Upper lobe of right lung (tissue), 1 donor: ENCODE results near the gene GALNT2. TPM values are rescaled to one million over a fixed set of nuclear protein-coding genes. Genes with fewer than 3 reads are reported as not detected.
A peak's percentile ranks its signal among the peaks of the same experiment; 100 is the strongest.

ENCODE experiments used
- ATAC-seq: fragments of 200-7000 bp; cut with Tn5 transposase; one replicate; pipeline ENCODE4 v1.9.1; 2020; ENCODE audit warnings: mild to moderate bottlenecking, moderate library complexity
- DNase-seq: peaks from one replicate; pipeline ENCODE4 v3.0.0-alpha.2; 2020
- H3K27ac ChIP-seq: fragments of 200-600 bp; one replicate; pipeline ENCODE4 v1.8.0; 2022
- H3K27me3 ChIP-seq: fragments of 200-600 bp; one replicate; pipeline ENCODE4 v1.8.0; 2022; ENCODE audit warnings: mild to moderate bottlenecking
- H3K36me3 ChIP-seq: fragments of 200-600 bp; one replicate; pipeline ENCODE4 v1.8.0; 2022
- H3K4me1 ChIP-seq: fragments of 200-600 bp; one replicate; pipeline ENCODE4 v1.8.0; 2022
- H3K4me3 ChIP-seq: fragments of 200-600 bp; one replicate; pipeline ENCODE4 v1.8.0; 2022; ENCODE audit warnings: mild to moderate bottlenecking
- H3K9me3 ChIP-seq: fragments of 200-600 bp; one replicate; pipeline ENCODE4 v1.8.0; 2022
- CTCF ChIP-seq: fragments of 200-600 bp; IDR thresholded peaks from one replicate; pipeline ENCODE4 v1.8.0; 2022; ENCODE audit warnings: antibody characterized with exemption
- intact Hi-C: fragments of 100-400 bp; cut with DNase I; formaldehyde crosslinking; loops from one replicate; pipeline ENCODE4 v1.11.0; 2022
- total RNA-seq: library from RNA; stranded (reverse); fragmentation: NEBNext Ultra II Directional; extraction: Animal tissue kit (Norgen Biotek cat#: 25700); gene quantifications from one replicate; pipeline ENCODE4 v1.2.1, GENCODE V29; 2021
- donor health status: DM: no; HTN: yes; CAD: no; lungs with severe emphysema.

The GALNT2 gene
- total RNA-seq, 1 donor from 2014 or later: 55.1 TPM

GRCh38 chr1:230173187-230173975, 106.3 kb downstream of the GALNT2 start:
- DNase-seq (no peak), ATAC-seq (no peak)
- no peak for TF ChIP-seq CTCF
- Histone ChIP-seq H3K27ac (no peak overlapping the region), H3K36me3 (no peaks in the 10 kb centered on the region), H3K27me3 (no peaks in the 10 kb centered on the region), H3K9me3 (no peaks in the 10 kb centered on the region), H3K4me1 (peaks cover 4% of the 10 kb centered on the region), H3K4me3 (no peak overlapping the region)
- intact Hi-C loops: no loop called here

DNA sequence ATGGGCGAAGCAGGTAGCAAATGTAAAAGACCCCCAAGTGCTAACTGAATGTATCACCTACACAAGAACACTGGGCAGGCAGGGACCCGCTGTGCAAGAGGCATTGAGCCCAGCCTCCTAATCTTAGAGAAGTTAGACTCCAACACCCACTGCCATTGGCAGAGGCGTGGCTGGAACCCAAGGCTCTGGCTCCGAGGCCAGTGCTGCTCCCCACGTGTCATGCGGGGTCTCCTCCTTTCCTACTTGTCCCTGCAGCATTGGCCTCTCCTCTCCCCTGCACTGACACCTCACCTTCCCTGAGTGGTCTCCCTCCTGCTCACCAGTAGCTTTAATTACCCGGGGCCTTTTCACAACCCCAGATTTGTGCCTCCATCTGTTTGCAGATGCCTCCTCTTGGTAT, 107.0 kb downstream of the GALNT2 start:
- intact Hi-C loops: no loop called here
- Histone ChIP-seq H3K4me3 (no peak overlapping the region), H3K4me1 (peaks cover 4% of the 10 kb centered on the region), H3K27ac (no peak overlapping the region), H3K27me3 (no peaks in the 10 kb centered on the region), H3K9me3 (no peaks in the 10 kb centered on the region), H3K36me3 (no peaks in the 10 kb centered on the region)
- ATAC-seq (no peak), DNase-seq (no peak)
- TF ChIP-seq CTCF: no peak

- H3K36me3 ChIP-seq: no peaks in the 10 kb centered on the region
- H3K27me3 ChIP-seq: no peaks in the 10 kb centered on the region
- no peak overlapping the region for H3K27ac ChIP-seq
- peaks cover 4% of the 10 kb centered on the region for H3K4me1 ChIP-seq
- H3K9me3 ChIP-seq: no peaks in the 10 kb centered on the region
- no peak for DNase-seq
- no peak for TF ChIP-seq CTCF
- H3K4me3 ChIP-seq: no peak overlapping the region
- ATAC-seq: no peak
- intact Hi-C loops: no loop called here
Measured at GRCh38 chr1:230174471-230175162, 107.6 kb downstream of the GALNT2 start.

- Histone ChIP-seq H3K4me3 (no peak overlapping the region), H3K27ac (no peak overlapping the region), H3K36me3 (no peaks in the 10 kb centered on the region), H3K4me1 (no peaks in the 10 kb centered on the region), H3K27me3 (no peaks in the 10 kb centered on the region), H3K9me3 (no peaks in the 10 kb centered on the region)
- TF ChIP-seq CTCF: no peak
- DNase-seq: no peak
- peak; percentile 29 for ATAC-seq
- intact Hi-C loops: no loop called here
Measured at GRCh38 chr1:230175163-230175747, 108.2 kb downstream of the GALNT2 start.

- Histone ChIP-seq H3K27ac (no peak overlapping the region), H3K4me1 (no peaks in the 10 kb centered on the region), H3K4me3 (no peak overlapping the region), H3K27me3 (no peaks in the 10 kb centered on the region), H3K9me3 (no peaks in the 10 kb centered on the region), H3K36me3 (no peaks in the 10 kb centered on the region)
- no peak for ATAC-seq
- no peak for TF ChIP-seq CTCF
- intact Hi-C loops: no loop called here
- no peak for DNase-seq
Measured at GRCh38 chr1:230175839-230176238, 108.8 kb downstream of the GALNT2 start.
